KOPT-K1 (cell line): ENCODE results near the gene CFAP99.

Experiments used
- H3K27ac ChIP-seq: fragments of 200-600 bp; sonication (generic); 2 replicates; pipeline ENCODE4 v1.5.1; 2016; ENCODE audit warnings: antibody characterized with exemption, mild to moderate bottlenecking, low read depth, low read length; ENCODE audit not compliant: poor library complexity, severe bottlenecking
- H3K36me3 ChIP-seq: fragments of 200-600 bp; sonication (generic); 2 replicates; pipeline ENCODE4 v1.5.1; 2017; ENCODE audit warnings: antibody characterized with exemption, mild to moderate bottlenecking, low read length, moderate library complexity; ENCODE audit not compliant: insufficient read depth
- H3K9me3 ChIP-seq: fragments of 200-600 bp; sonication (generic); 2 replicates; pipeline ENCODE4 v1.5.1; 2017; ENCODE audit warnings: antibody characterized with exemption, low read length, mild to moderate bottlenecking; ENCODE audit not compliant: insufficient read depth, poor library complexity, severe bottlenecking

CFAP99 gene

DNA sequence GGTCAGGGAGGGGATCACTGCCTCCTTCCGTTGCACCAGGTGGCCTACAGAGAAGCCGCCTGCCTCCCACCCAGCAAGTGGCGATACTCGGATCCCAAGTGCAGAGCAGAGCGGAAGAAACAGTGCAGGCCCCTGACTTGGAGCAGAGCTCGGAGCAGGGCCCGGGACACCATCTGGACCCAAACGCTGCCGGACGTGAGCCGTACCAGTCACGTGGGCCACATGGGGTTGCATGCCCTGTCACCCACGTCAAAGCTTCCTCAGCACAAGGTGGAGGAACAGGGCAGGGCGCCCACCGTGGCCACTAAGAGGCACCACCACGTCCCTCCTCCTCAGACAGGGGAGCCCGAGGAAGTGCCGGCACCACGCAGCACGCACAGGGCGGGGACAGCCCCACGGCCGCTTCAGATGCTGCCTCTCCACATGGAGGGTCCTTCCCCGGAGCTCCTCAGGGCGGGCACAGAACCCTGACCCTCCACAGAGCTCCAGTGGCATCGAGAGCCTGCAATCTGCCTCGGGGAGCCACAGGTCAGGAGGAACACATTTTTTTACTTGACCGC is 19.0 kb upstream of the CFAP99 start:
- Histone ChIP-seq H3K36me3 (no peaks in the 10 kb centered on the region), H3K9me3 (no peaks in the 10 kb centered on the region), H3K27ac (no peak overlapping the region)

DNA sequence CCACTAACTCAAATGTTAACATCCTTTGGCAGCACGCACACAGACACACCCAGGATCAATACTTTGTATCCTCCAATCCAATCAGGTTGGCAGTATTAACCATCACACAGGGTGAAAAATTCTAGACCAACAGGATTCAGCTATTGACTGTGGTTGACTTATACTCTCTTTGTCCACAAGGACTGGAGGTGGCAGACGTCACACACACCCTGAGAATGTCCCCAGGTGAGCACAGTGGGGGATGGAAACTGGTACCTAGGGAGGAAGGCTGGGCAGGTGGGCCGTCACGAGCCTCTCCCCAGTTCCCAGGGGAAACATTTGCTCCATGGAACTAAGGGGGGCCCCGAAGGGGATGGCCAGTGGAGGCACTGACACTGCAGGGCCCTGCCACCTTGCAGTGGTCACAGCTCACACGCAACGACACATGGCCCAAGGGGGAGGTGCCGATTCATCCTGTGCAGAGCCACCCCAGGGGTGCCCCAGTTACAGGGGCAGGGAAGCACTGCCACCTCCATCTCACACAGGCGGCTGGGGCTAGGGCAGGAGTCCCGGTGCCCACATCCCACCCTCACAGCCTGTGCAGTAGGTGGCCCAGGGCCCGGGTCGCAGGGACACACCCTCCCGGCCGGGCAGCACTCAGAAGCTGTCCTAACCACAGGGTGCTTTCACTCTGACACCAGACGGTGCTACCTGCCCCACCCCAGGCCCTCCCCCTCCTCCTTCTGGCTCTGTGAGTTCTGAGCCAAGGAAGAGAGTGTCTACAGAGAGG is 17.7 kb upstream of the CFAP99 start:
- H3K36me3 ChIP-seq: no peaks in the 10 kb centered on the region
- H3K9me3 ChIP-seq: no peaks in the 10 kb centered on the region
- no peak overlapping the region for H3K27ac ChIP-seq

DNA sequence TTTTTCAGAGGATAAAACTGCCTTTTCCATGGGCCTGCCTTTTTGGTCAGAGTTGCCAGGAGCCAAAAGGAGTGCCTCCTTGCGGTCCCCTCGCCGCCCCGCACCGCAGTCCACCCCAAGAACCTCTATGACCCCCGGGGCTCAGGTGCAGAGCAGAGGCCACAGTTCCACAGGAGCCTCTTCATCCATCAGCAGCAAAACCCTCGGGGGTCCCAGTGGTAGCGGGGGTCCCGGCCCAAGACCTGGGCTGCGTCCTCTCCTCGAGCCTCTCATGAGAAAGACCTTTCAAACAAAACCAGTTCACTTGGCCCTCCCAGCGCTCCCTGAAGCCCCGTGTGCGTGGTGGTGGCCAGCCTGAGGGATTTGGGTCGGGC is 17.2 kb upstream of the CFAP99 start:
- no peaks in the 10 kb centered on the region for H3K9me3 ChIP-seq
- H3K36me3 ChIP-seq: no peaks in the 10 kb centered on the region
- H3K27ac ChIP-seq: no peak overlapping the region

DNA sequence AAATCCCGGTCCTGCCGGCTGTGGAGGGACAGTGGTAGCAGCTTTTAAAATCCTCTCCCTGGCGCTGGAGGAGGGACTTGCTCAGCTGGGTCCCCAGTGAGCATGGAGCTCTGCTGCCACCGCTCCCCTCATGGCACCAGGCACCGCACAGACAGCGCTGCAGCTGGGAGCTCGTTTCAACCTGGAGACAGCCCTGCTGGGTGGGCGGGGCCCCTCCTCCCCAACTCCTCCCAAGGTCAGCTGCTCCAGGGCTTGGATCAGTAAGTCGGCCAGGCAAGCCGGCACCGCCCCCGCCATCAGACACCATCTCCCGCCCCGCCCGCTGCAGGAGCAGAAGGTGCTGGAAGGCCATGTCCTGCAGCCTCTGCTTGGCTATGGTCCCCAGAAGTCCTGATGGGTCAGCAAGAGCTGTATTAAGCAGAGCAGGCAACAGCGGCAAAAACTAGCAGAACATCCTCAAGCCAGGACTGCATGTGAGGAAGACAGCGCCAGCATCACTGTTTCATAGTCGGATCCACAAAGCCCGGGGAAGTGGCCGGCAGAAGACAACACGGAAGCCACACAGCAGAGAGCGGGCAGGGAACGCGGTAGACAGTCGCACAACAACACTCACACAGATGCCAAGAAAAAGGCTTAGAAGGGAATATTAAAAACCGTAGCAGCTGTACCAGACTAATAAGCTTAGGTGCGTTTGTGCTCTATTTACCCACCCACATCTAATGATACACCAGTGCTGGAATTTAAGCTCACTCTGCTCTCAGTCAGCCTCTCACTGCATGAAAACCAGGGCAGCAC is 16.5 kb upstream of the CFAP99 start:
- no peaks in the 10 kb centered on the region for H3K9me3 ChIP-seq
- H3K27ac ChIP-seq: no peak overlapping the region
- H3K36me3 ChIP-seq: no peaks in the 10 kb centered on the region

DNA sequence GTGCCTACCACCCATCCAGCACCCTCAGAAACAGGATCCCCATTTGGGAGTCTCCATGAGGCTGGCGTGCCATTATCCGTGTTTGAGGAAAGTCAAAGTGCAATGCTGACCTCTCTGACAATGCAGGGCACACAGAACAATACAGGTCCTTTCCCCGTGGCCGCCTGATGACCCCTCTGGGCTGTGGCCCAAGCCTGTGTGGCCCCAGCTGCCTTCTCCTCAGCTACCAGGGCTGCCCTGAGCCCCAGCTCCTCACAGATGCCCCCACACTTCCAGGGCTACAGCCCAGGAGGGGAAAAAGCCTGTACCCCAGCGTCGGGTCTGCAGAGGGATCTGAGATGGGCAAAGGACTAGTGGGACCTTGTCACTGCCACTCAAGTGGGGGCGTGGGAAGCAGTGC is 15.8 kb upstream of the CFAP99 start:
- no peaks in the 10 kb centered on the region for H3K36me3 ChIP-seq
- no peaks in the 10 kb centered on the region for H3K9me3 ChIP-seq
- no peak overlapping the region for H3K27ac ChIP-seq

DNA sequence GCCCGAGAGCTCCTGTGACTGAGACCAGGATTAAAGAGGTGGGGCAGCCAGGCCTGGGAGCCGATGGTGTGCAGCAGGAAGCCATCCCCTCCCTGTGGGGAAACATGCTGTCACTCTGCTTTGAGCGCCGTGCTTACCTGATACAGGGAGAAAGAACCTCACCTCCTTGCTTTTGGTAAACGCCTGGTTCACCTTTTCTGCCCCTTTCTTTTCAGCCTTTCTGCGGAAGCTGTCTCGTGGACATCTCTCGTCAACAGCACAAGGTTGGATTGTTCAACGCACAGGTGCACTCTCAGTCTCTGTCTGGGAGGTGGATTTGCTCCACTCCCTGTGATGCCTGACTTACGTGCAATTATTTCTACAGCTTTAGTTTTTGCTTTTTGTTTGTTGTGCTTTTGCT is 12.3 kb upstream of the CFAP99 start:
- Histone ChIP-seq H3K9me3 (no peaks in the 10 kb centered on the region), H3K27ac (no peak overlapping the region), H3K36me3 (no peaks in the 10 kb centered on the region)

DNA sequence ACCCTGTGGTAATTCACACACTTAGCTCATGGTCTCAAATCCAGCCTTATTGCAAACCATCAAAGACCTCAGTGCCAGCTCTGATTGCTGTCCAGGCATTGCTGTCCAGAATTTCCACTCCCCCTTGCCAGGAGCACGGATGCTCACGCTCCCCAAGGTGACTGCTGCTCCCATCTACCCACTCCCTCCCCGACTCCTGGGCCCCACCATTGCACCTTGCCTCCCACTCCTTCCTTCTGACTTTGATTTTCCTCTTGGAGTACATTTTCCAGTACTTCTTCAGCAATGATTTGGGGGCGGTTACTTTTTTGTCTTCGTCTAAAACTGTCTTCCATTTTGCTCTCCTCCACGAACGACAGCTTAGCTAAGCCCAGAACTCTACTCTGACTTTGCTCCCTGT is 11.8 kb upstream of the CFAP99 start:
- Histone ChIP-seq H3K9me3 (no peaks in the 10 kb centered on the region), H3K27ac (no peak overlapping the region), H3K36me3 (no peaks in the 10 kb centered on the region)

DNA sequence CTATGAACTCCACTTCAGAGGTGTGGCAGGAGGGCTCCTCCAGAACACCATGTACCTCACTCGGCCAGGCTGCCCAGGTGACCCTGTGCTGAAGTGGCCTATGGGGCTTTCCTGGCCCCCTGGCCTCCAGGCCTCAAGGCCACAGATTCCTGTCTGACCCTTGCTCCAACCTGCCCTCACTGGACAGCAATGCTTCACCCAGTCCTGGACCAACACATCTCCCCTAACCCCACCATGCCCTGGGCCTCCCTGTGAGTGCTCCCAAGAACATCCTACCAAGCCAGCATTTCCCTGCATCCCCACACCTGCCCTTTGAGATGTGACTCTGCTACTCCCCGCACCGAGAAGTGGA is 10.8 kb upstream of the CFAP99 start:
- Histone ChIP-seq H3K36me3 (no peaks in the 10 kb centered on the region), H3K9me3 (no peaks in the 10 kb centered on the region), H3K27ac (no peak overlapping the region)

DNA sequence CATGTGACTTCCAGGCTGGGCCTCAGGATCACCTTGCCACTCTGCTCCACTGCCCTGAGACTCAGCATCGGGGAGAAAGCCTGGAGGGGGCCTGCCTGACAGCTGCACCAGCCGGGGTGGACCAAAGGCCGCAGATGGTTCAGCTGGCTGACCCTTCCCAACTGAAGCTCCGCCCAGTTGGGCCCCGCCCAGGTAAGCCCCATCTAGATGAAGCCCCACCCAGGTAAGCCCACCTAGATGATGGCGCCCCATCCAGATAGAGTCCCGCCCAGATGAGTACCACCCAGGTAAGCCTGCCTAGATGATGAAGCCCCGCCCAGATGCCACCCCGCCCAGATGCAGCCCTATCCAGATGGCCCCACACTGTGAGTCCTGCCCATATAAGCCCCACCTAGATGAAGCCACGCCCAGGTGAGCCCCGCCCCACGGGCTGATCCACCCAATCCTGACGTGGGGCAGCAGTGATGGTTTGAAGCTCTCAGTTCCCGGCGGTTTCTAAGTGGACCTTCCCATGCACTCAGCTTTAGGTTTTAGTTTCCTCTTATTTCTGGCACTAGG is 10.3 kb upstream of the CFAP99 start:
- no peak overlapping the region for H3K27ac ChIP-seq
- no peaks in the 10 kb centered on the region for H3K36me3 ChIP-seq
- no peaks in the 10 kb centered on the region for H3K9me3 ChIP-seq

DNA sequence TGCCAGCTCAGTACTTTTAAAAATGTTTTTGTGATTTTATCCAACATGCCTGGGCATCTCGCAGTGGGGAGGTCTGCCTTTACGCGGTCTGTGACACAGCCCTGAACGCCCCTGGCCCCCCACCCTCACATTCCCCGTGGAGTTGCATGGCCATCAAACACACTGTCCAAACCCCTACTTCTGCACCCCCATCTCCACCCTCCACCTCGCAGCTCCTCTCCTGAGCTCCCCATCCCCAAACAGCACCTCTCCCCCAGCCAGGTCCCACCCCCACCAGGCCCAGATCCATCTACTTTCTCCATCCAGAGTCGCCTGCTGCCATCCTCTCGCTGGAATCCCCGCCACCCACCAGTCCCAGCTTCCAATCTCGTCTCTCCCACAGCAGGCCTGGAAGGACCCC is 9.8 kb upstream of the CFAP99 start:
- Histone ChIP-seq H3K36me3 (no peaks in the 10 kb centered on the region), H3K9me3 (no peaks in the 10 kb centered on the region), H3K27ac (no peak overlapping the region)

DNA sequence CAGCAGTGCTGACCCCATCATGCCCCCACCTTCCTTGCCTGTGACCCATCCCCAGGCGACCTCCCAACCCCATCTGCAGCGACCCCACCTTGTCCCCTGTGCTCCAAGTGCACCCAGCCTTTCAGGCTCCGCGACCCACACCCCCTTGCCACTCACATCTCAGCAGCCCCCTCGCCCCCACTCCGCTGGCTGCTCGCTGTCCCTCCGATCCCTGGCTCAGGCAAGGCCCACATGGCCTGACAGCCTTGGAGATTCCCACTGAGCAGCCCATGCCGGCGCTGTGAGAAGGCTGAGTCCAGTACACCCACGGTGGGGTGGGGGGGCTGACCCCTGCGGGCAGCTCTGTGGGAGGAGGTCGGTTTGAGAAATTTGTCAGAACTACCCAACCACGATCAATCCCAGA is 9.4 kb upstream of the CFAP99 start:
- Histone ChIP-seq H3K27ac (no peak overlapping the region), H3K36me3 (no peaks in the 10 kb centered on the region), H3K9me3 (no peaks in the 10 kb centered on the region)

DNA sequence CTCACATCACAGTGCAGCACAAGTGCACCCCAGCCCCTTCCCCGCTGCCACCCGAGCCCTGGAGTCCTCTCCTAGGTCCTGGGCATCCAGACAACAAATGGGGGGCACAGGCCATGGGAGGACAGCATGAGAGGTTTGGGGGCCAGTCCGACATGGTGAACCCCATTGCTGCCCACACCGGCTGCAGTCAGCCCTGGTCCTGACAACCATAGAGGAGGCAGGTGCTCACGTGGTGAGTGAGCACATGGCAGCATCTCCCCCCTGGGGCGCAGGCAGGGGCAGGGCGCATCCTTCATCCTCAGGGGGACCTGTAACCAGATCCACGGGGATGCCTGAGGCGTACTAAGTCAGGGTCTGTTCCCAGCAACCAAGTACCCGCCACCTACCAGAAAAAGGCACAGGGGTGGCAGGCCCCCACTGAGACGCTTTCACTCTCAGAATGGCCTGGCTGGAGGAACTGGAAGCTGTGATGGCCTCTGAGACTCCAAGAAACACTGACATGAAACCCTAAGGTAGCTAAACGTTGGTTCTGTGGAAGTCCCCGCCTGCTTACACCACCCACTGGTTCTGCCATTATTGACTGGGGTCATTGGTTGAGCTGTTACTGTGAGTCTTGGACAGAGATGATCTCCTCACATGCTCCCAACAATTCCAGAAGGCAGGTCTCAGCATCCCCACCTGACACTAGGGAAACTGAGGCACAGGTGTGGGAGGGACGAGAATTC is 6.8 kb upstream of the CFAP99 start:
- Histone ChIP-seq H3K36me3 (no peaks in the 10 kb centered on the region), H3K9me3 (no peaks in the 10 kb centered on the region), H3K27ac (no peak overlapping the region)

DNA sequence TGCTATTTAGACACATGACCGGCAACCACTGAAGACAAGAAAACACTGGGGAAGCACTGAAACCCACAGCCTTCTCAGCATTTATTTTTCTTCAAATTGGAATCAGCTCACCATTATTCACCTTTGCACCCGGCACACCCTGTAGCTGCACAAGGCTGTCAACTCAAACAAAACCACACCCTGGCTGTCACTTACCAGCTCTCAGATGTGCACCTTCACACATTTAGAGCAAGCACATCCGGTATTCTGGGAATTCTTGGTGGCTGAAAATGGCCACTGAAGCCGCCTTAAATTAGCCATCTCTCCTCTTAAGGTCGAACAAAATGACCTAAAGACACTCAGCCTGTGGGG is 6.2 kb upstream of the CFAP99 start:
- Histone ChIP-seq H3K36me3 (no peaks in the 10 kb centered on the region), H3K27ac (no peak overlapping the region), H3K9me3 (no peaks in the 10 kb centered on the region)

DNA sequence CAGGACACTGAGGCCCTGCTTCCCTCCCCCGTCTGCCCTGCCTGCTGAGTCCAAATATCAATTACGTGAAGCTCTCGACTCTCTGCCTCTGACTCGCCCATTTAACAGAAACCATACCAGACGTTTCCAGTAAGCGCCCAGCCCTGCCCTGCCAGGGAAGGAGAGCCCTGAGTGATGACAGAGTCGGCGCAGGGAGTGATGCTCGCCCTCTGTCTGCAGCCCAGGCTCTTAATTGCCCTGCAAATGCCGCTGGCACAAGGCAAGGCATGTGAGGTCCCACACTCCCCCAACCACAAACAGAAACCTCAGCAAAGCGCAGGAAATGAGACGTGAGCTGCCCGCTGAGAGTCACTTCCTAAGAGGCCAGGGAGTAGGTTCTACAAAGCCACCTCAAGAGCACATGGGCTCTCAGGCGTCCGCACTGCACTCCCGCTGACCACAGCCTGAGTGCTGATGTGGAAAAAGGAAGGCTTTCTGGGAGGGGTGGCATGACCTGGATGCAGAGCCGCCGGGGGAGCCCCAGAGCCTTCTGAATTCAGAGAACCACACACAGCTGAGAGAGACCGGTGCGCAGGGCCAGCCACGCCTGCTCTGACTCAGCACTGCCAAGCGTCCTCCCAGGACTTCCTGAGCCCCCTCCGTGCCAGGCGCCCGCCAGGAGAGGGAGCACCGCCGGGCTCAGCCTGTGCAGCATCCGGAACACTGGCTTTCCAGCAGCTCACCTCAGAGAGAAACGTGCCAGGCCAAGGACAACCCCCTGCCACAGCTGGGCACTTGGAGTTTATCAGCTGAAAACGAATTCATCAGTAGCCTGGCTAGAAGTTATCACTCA is 5.7 kb upstream of the CFAP99 start:
- Histone ChIP-seq H3K9me3 (no peaks in the 10 kb centered on the region), H3K36me3 (no peaks in the 10 kb centered on the region), H3K27ac (no peak overlapping the region)
